ENCODE results near the gene NLRP1. TPM values are rescaled to one million over a fixed set of nuclear protein-coding genes. Genes with fewer than 3 reads are reported as not detected.

NLRP1 gene
- total and polyA plus RNA-seq, 4 donors, result 11.1 to 82.2 (median 49.1) TPM

DNA sequence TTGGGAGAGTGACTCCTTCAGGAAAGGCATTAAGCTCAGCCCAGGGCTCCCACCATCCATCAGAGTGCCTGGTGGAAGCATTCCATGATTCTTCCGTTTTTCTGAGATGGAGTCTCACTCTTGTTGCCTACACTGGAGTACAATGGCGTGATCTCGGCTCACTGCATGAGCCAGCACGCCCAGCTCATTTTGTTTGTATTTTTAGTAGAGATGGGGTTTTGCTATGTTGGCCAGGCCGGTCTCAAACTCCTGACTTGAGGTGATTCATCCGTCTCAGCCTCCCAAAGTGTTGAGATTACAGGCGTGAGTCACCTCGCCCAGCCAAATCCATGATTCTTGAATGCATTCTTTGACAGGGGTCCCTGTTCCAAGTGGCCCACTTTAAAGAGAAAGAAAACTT is 74.8 kb downstream of the NLRP1 start:
- no peak for DNase-seq
- Histone ChIP-seq H3K4me3 (ENCODE audit: low read length in 2 of 2) (no peak overlapping the region), H3K9me3 (ENCODE audit: control insufficient read depth, low read length) (no peaks in the 10 kb centered on the region), H3K36me3 (ENCODE audit: control insufficient read depth in 1 of 2, insufficient read depth in 2 of 2, low read length in 1 of 2) (no peaks in the 10 kb centered on the region), H3K4me1 (ENCODE audit: control insufficient read depth in 1 of 2, insufficient read depth in 2 of 2, low read length in 2 of 2) (no peaks in the 10 kb centered on the region), H3K27ac (ENCODE audit: low read depth in 1 of 2, low read length in 2 of 2) (no peak overlapping the region), H3K27me3 (ENCODE audit: control insufficient read depth in 1 of 2, insufficient read depth in 2 of 2, low read length in 1 of 2) (no peaks in the 10 kb centered on the region)
- intact Hi-C loops (cut with DNase I), result no loop called here
- WGBS, 2 donors, result 67 to 79% methylated on average over 8 of the region's 8 CpGs
- ATAC-seq (ENCODE audit: low FRiP score), result no peak

- intact Hi-C loops (cut with DNase I), result no loop called here
- H3K9me3 ChIP-seq (ENCODE audit: control insufficient read depth, low read length), result no peaks in the 10 kb centered on the region
- DNase-seq (no peak), ATAC-seq (ENCODE audit: low FRiP score) (no peak)
- no peaks in the 10 kb centered on the region for H3K27me3 ChIP-seq (ENCODE audit: control insufficient read depth in 1 of 2, insufficient read depth in 2 of 2, low read length in 1 of 2)
- 49 to 60% methylated on average over 4 of the region's 4 CpGs for whole genome bisulfite sequencing, 2 donors
- H3K4me3 ChIP-seq (ENCODE audit: low read length in 2 of 2), result no peak overlapping the region
- H3K36me3 ChIP-seq (ENCODE audit: control insufficient read depth in 1 of 2, insufficient read depth in 2 of 2, low read length in 1 of 2), result no peaks in the 10 kb centered on the region
- H3K4me1 ChIP-seq (ENCODE audit: control insufficient read depth in 1 of 2, insufficient read depth in 2 of 2, low read length in 2 of 2), result no peaks in the 10 kb centered on the region
- no peak overlapping the region for H3K27ac ChIP-seq (ENCODE audit: low read depth in 1 of 2, low read length in 2 of 2)
These were observed 75.5 kb downstream of the NLRP1 start for GRCh38 chr17:5508810-5509209.

DNA sequence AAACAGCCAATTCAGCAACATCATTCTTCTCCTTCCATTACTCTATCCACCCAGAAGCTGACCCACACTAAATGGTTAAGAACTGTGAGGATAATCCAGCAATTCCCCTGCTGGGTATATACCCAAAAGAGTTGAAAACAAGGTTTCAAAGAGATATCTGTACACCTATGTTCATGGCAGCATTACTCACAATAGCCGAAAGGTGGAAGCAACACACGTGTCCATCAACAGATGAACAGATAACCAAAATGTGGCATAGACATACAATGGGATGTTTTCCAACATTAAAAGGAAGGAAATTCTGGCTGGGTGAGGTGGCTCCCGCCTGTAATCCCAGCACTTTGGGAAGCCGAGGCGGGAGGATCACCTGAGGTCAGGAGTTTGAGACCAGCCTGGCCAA is 78.0 kb downstream of the NLRP1 start:
- no peak for ATAC-seq (ENCODE audit: low FRiP score)

DNA sequence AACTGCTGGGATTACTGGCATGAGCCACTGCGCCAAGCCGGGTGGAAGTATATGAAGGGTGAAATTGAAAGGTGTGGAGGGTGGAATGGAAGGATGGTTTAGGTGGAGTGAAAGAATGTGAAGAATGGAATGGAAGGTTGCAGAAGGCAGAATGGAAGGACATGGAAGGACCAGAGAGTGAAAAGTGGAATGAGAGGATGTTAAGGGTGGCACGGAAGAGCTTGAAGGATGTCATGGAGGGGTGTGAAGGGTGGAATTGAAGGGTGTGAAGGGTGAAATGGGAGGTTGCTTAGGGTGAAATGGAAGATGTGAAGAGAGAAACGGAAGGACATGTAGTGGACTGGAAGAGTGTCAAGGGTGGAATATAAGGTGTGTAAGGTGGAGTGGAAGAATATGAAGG is 81.8 kb downstream of the NLRP1 start:
- DNase-seq, result no peak
- intact Hi-C loops (cut with DNase I), result no loop called here
- no peak for ATAC-seq (ENCODE audit: low FRiP score)
- no peaks in the 10 kb centered on the region for H3K36me3 ChIP-seq (ENCODE audit: control insufficient read depth in 1 of 2, insufficient read depth in 2 of 2, low read length in 1 of 2)
- 96% methylated on average over 4 of the region's 4 CpGs for whole genome bisulfite sequencing, 2 donors
- no peak overlapping the region for H3K4me3 ChIP-seq (ENCODE audit: low read length in 2 of 2)
- H3K4me1 ChIP-seq (ENCODE audit: control insufficient read depth in 1 of 2, insufficient read depth in 2 of 2, low read length in 2 of 2), result no peaks in the 10 kb centered on the region
- H3K9me3 ChIP-seq (ENCODE audit: control insufficient read depth, low read length), result no peaks in the 10 kb centered on the region
- H3K27ac ChIP-seq (ENCODE audit: low read depth in 1 of 2, low read length in 2 of 2), result no peak overlapping the region
- H3K27me3 ChIP-seq (ENCODE audit: control insufficient read depth in 1 of 2, insufficient read depth in 2 of 2, low read length in 1 of 2), result no peaks in the 10 kb centered on the region

More for the DNA sequence above, 78.0 kb downstream of the NLRP1 start:
- Histone ChIP-seq H3K36me3 (ENCODE audit: control insufficient read depth in 1 of 2, insufficient read depth in 2 of 2, low read length in 1 of 2) (no peaks in the 10 kb centered on the region), H3K27me3 (ENCODE audit: control insufficient read depth in 1 of 2, insufficient read depth in 2 of 2, low read length in 1 of 2) (no peaks in the 10 kb centered on the region), H3K4me1 (ENCODE audit: control insufficient read depth in 1 of 2, insufficient read depth in 2 of 2, low read length in 2 of 2) (no peaks in the 10 kb centered on the region), H3K4me3 (ENCODE audit: low read length in 2 of 2) (no peak overlapping the region), H3K9me3 (ENCODE audit: control insufficient read depth, low read length) (no peaks in the 10 kb centered on the region), H3K27ac (ENCODE audit: low read depth in 1 of 2, low read length in 2 of 2) (no peak overlapping the region)
- 95 to 98% methylated on average over 5 of the region's 5 CpGs for WGBS, 2 donors
- DNase-seq, result no peak
- intact Hi-C loops (cut with DNase I), result no loop called here

GRCh38 chr17:5501685-5502084 is 82.6 kb downstream of the NLRP1 start:
- ATAC-seq (ENCODE audit: low FRiP score) (no peak), DNase-seq (no peak)
- Histone ChIP-seq H3K27ac (ENCODE audit: low read depth in 1 of 2, low read length in 2 of 2) (no peak overlapping the region), H3K4me3 (ENCODE audit: low read length in 2 of 2) (no peak overlapping the region), H3K9me3 (ENCODE audit: control insufficient read depth, low read length) (no peaks in the 10 kb centered on the region), H3K4me1 (ENCODE audit: control insufficient read depth in 1 of 2, insufficient read depth in 2 of 2, low read length in 2 of 2) (no peaks in the 10 kb centered on the region), H3K27me3 (ENCODE audit: control insufficient read depth in 1 of 2, insufficient read depth in 2 of 2, low read length in 1 of 2) (no peaks in the 10 kb centered on the region), H3K36me3 (ENCODE audit: control insufficient read depth in 1 of 2, insufficient read depth in 2 of 2, low read length in 1 of 2) (no peaks in the 10 kb centered on the region)
- intact Hi-C loops (cut with DNase I), result no loop called here
- WGBS, 2 donors, result 64 to 81% methylated on average over 8 of the region's 8 CpGs

DNA sequence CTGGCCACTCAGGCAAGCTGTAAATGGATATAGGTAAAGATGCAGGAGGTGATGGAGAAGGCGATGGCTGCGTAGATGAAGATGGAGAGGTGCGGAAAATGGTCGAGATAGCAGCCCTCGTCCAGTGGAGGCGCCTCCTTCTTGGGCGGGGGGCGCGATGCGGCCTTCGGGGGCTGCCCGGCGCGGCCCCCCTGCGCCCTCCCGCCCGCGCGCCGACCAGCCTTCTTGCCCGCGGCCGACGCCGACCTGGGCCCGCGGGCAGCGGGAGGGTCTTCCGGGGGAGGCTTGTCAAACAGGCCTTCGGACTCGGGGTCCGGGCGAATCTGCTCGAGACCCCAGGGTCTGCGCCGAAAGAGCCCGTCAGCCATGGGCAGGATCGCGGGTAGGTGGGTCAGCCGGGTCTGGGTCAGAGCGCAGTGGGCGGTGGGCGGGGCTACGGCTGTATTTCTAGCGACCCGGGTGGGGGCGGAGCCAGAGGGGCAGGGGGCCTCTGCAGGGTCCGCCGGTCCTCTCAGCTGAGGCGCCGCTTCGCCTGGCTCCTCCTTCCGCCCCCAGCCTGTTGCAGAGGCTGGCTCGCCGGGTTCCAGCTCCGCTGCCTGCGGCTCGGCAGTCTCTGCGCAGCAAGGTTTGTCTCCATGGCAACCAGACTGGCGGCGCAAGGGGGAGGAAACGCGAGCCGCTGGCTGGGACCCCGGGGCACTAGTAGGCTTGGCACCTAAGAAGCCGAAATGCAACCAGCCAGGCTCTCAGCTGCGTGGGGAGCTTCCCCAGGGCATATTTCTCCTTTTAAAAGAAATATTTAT is 83.5 kb downstream of the NLRP1 start:
- Histone ChIP-seq H3K4me1 (ENCODE audit: control insufficient read depth in 1 of 2, insufficient read depth in 2 of 2, low read length in 2 of 2) (no peaks in the 10 kb centered on the region), H3K36me3 (ENCODE audit: control insufficient read depth in 1 of 2, insufficient read depth in 2 of 2, low read length in 1 of 2) (no peaks in the 10 kb centered on the region), H3K9me3 (ENCODE audit: control insufficient read depth, low read length) (no peaks in the 10 kb centered on the region), H3K4me3 (ENCODE audit: low read length in 2 of 2) (peak overlapping the region; percentile 73 to 80), H3K27me3 (ENCODE audit: control insufficient read depth in 1 of 2, insufficient read depth in 2 of 2, low read length in 1 of 2) (no peaks in the 10 kb centered on the region), H3K27ac (ENCODE audit: low read depth in 1 of 2, low read length in 2 of 2) (no peak overlapping the region)
- ATAC-seq (ENCODE audit: low FRiP score) (peak; percentile 91), DNase-seq (peak; percentile 89 to 92)
- WGBS, 2 donors, result 1% methylated on average over 56 to 67 of the region's 67 CpGs
- intact Hi-C loops (cut with DNase I), result no loop called here

DNA sequence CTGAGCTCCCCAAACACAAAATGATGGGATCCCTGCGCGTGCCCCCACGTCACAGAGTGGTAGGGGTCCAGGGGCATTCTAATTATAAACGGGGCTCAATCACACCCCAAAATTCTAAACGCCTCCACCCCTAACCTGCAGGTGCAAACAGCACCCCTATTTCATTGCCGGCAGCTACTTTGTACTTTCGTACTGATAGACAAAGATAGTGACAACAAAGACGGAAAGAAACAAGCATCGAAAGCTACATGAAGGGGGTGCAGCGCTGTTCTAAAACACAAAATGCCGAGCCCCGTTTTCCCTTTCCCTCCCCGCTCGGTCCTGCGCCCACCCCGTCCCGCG is 84.1 kb downstream of the NLRP1 start:
- Histone ChIP-seq H3K27me3 (ENCODE audit: control insufficient read depth in 1 of 2, insufficient read depth in 2 of 2, low read length in 1 of 2) (no peaks in the 10 kb centered on the region), H3K9me3 (ENCODE audit: control insufficient read depth, low read length) (no peaks in the 10 kb centered on the region), H3K4me1 (ENCODE audit: control insufficient read depth in 1 of 2, insufficient read depth in 2 of 2, low read length in 2 of 2) (no peaks in the 10 kb centered on the region), H3K4me3 (ENCODE audit: low read length in 2 of 2) (peak overlapping the region in 1 of 2 donors; percentile 80), H3K27ac (ENCODE audit: low read depth in 1 of 2, low read length in 2 of 2) (no peak overlapping the region), H3K36me3 (ENCODE audit: control insufficient read depth in 1 of 2, insufficient read depth in 2 of 2, low read length in 1 of 2) (no peaks in the 10 kb centered on the region)
- 1 to 2% methylated on average over 18 of the region's 18 CpGs for WGBS, 2 donors
- intact Hi-C loops (cut with DNase I), result no loop called here
- DNase-seq (no peak), ATAC-seq (ENCODE audit: low FRiP score) (no peak)

GRCh38 chr17:5499476-5500231 is 84.7 kb downstream of the NLRP1 start:
- DNase-seq (no peak), ATAC-seq (ENCODE audit: low FRiP score) (peak; percentile 28)
- Histone ChIP-seq H3K4me1 (ENCODE audit: control insufficient read depth in 1 of 2, insufficient read depth in 2 of 2, low read length in 2 of 2) (no peaks in the 10 kb centered on the region), H3K27ac (ENCODE audit: low read depth in 1 of 2, low read length in 2 of 2) (no peak overlapping the region), H3K27me3 (ENCODE audit: control insufficient read depth in 1 of 2, insufficient read depth in 2 of 2, low read length in 1 of 2) (no peaks in the 10 kb centered on the region), H3K4me3 (ENCODE audit: low read length in 2 of 2) (peak overlapping the region in 1 of 2 donors; percentile 80), H3K9me3 (ENCODE audit: control insufficient read depth, low read length) (no peaks in the 10 kb centered on the region), H3K36me3 (ENCODE audit: control insufficient read depth in 1 of 2, insufficient read depth in 2 of 2, low read length in 1 of 2) (no peaks in the 10 kb centered on the region)
- 13 to 17% methylated on average over 44 of the region's 44 CpGs for WGBS, 2 donors
- intact Hi-C loops (cut with DNase I), result no loop called here

GRCh38 chr17:5492970-5493369 is 91.3 kb downstream of the NLRP1 start:
- no peak for ATAC-seq (ENCODE audit: low FRiP score)
- H3K27me3 ChIP-seq (ENCODE audit: control insufficient read depth in 1 of 2, insufficient read depth in 2 of 2, low read length in 1 of 2), result no peaks in the 10 kb centered on the region
- intact Hi-C loops (cut with DNase I), result no loop called here
- H3K27ac ChIP-seq (ENCODE audit: low read depth in 1 of 2, low read length in 2 of 2), result no peak overlapping the region
- 90 to 95% methylated on average over 2 of the region's 2 CpGs for WGBS, 2 donors
- peaks cover 0 to 4% of the 10 kb centered on the region in 2 donors for H3K36me3 ChIP-seq (ENCODE audit: control insufficient read depth in 1 of 2, insufficient read depth in 2 of 2, low read length in 1 of 2)
- no peak for DNase-seq
- no peaks in the 10 kb centered on the region for H3K9me3 ChIP-seq (ENCODE audit: control insufficient read depth, low read length)
- no peaks in the 10 kb centered on the region for H3K4me1 ChIP-seq (ENCODE audit: control insufficient read depth in 1 of 2, insufficient read depth in 2 of 2, low read length in 2 of 2)
- H3K4me3 ChIP-seq (ENCODE audit: low read length in 2 of 2), result no peak overlapping the region

All from aorta (tissue), 5 donors.